ENCODE data around the gene DLK1.

The DLK1 gene

GRCh38 chr14:100698066-100698465, 28.6 kb upstream of the DLK1 start:
- TF ChIP-seq CTCF (conservative IDR thresholded peaks at IDR 0.05; ENCODE audit: low read length): no peak
- no peak overlapping the region for H3K4me3 ChIP-seq (ENCODE audit: low read length)
- DNase-seq (ENCODE audit: low read depth): no peak

GRCh38 chr14:100698666-100699448, 27.8 kb upstream of the DLK1 start:
- no peak for TF ChIP-seq CTCF (conservative IDR thresholded peaks at IDR 0.05; ENCODE audit: low read length)
- DNase-seq (ENCODE audit: low read depth): no peak
- H3K4me3 ChIP-seq (ENCODE audit: low read length): no peak overlapping the region

GRCh38 chr14:100701314-100701713, 25.4 kb upstream of the DLK1 start:
- no peak overlapping the region for H3K4me3 ChIP-seq (ENCODE audit: low read length)
- no peak for DNase-seq (ENCODE audit: low read depth)
- TF ChIP-seq CTCF (conservative IDR thresholded peaks at IDR 0.05; ENCODE audit: low read length): no peak

- no peak overlapping the region for H3K4me3 ChIP-seq (ENCODE audit: low read length)
- no peak for TF ChIP-seq CTCF (conservative IDR thresholded peaks at IDR 0.05; ENCODE audit: low read length)
- DNase-seq (ENCODE audit: low read depth): no peak
Observed at GRCh38 chr14:100702590-100702989, 24.1 kb upstream of the DLK1 start.

- no peak for TF ChIP-seq CTCF (conservative IDR thresholded peaks at IDR 0.05; ENCODE audit: low read length)
- DNase-seq (ENCODE audit: low read depth): no peak
- H3K4me3 ChIP-seq (ENCODE audit: low read length): no peak overlapping the region
Observed at GRCh38 chr14:100703386-100704220, 23.1 kb upstream of the DLK1 start.

- no peak for DNase-seq (ENCODE audit: low read depth)
- TF ChIP-seq CTCF (conservative IDR thresholded peaks at IDR 0.05; ENCODE audit: low read length): no peak
- H3K4me3 ChIP-seq (ENCODE audit: low read length): no peak overlapping the region
Observed at GRCh38 chr14:100706200-100706599, 20.5 kb upstream of the DLK1 start.

Data from AG10803 (cell line).